T-cell (primary cell): Measurements from ENCODE around the gene CNIH4. TPM values are rescaled to one million over a fixed set of nuclear protein-coding genes. Genes with fewer than 3 reads are reported as not detected.

ENCODE experiments used
- ATAC-seq, 4 experiments: fragments of 200-7000 bp in 3 of 4; fragments of 150-1000 bp in 1 of 4; cut with Tn5 transposase; replicated peaks in 1 of 4; 1 replicate in 3 of 4; 2 replicates in 1 of 4; pipeline ENCODE4 v1.10.0; 2021; ENCODE audit warnings: moderate library complexity in 3 of 4, mild to moderate bottlenecking in 2 of 4, moderate number of reproducible peaks in 1 of 4
- CTCF ChIA-PET, 2 donors: fragments of 300-600 bp; sonication (Branson Sonifier 250); formaldehyde crosslinking; loops; one replicate each; lab custom pipeline; 2022; ENCODE audit warnings: antibody characterized with exemption in 2 of 2; lab: Charles Lee
- POLR2A ChIA-PET, 2 donors: fragments of 300-600 bp; sonication (Branson Sonifier 250); formaldehyde crosslinking; loops; one replicate each; lab custom pipeline; 2022; ENCODE audit warnings: antibody characterized with exemption in 2 of 2; lab: Charles Lee
- DNase-seq, 35 experiments: peaks; one replicate each; pipeline versions ENCODE4 v3.0.0 to v3.0.0-alpha.2; 2013 to 2023
- H3K27ac ChIP-seq: one replicate; pipeline ENCODE4 v1.5.1; 2013; ENCODE audit warnings: low read length
- H3K27me3 ChIP-seq, 2 experiments: replicated peaks in 1 of 2; 1 replicate in 1 of 2; 2 replicates in 1 of 2; pipeline versions ENCODE4 v1.6.1 to v1.7.0; 2013; ENCODE audit warnings: low read length in 1 of 2, mixed read lengths in 1 of 2; ENCODE audit not compliant: control insufficient read depth in 2 of 2, insufficient read depth in 2 of 2; ENCODE audit errors: extremely low read depth in 1 of 2
- H3K36me3 ChIP-seq, 2 donors: 1 replicate in 1 of 2; 2 replicates in 1 of 2; pipeline versions ENCODE4 v1.6.1 to v1.7.0; 2013; ENCODE audit warnings: low read length in 1 of 2; ENCODE audit not compliant: control insufficient read depth in 2 of 2, insufficient read depth in 1 of 2; ENCODE audit errors: extremely low read depth in 1 of 2
- H3K4me1 ChIP-seq, 2 experiments: 1 replicate in 1 of 2; 2 replicates in 1 of 2; pipeline versions ENCODE4 v1.6.1 to v1.7.0; 2013; ENCODE audit warnings: low read length in 2 of 2, mixed read lengths in 1 of 2; ENCODE audit not compliant: insufficient read depth in 2 of 2, control insufficient read depth in 1 of 2; ENCODE audit errors: extremely low read depth in 1 of 2
- H3K4me3 ChIP-seq, 2 donors: 1 replicate in 1 of 2; 2 replicates in 1 of 2; pipeline versions ENCODE4 v1.5.1 to v1.7.0; 2013; ENCODE audit warnings: mild to moderate bottlenecking in 2 of 2, low read length in 1 of 2, moderate library complexity in 1 of 2; ENCODE audit not compliant: control insufficient read depth in 1 of 2; ENCODE audit errors: extremely low read depth in 1 of 2
- H3K9me3 ChIP-seq: 2 replicates; pipeline ENCODE4 v1.7.0; 2013
- H3K27ac Mint-ChIP-seq, 2 donors: one replicate each; pipeline ENCODE4 v1.8.0; 2020 to 2021; ENCODE audit warnings: mild to moderate bottlenecking in 2 of 2, mixed read lengths in 2 of 2
- H3K27me3 Mint-ChIP-seq, 2 donors: one replicate each; pipeline ENCODE4 v1.8.0; 2021 to 2022; ENCODE audit warnings: mixed read lengths in 2 of 2
- H3K36me3 Mint-ChIP-seq: one replicate; pipeline ENCODE4 v1.8.0; 2021; ENCODE audit warnings: mixed read lengths
- H3K4me1 Mint-ChIP-seq, 3 donors: one replicate each; pipeline ENCODE4 v1.8.0; 2020 to 2022; ENCODE audit warnings: mixed read lengths in 3 of 3, mild to moderate bottlenecking in 1 of 3
- H3K4me3 Mint-ChIP-seq, 3 donors: one replicate each; pipeline ENCODE4 v1.8.0; 2020 to 2022; ENCODE audit warnings: mild to moderate bottlenecking in 3 of 3, mixed read lengths in 3 of 3, moderate library complexity in 3 of 3
- H3K9me3 Mint-ChIP-seq, 3 donors: one replicate each; pipeline ENCODE4 v1.8.0; 2020 to 2022; ENCODE audit warnings: mixed read lengths in 3 of 3
- WGBS: methylation state at CpG from one replicate; pipeline ENCODE4 v1.1.5; 2013; ENCODE audit warnings: missing lambda C conversion rate; ENCODE audit not compliant: insufficient coverage; 5-methylcytosine and 5-hydroxymethylcytosine counted together
- total RNA-seq, 35 experiments: library from RNA in 6 of 35; stranded (reverse) in 6 of 35; fragments of 120-200 nt in 1 of 35; gene quantifications; one replicate each; pipeline versions ENCODE4 v1.2.1 to v1.2.4 and lab custom pipeline; 2013 to 2026

Gene CNIH4
- total RNA-seq, 5 donors from 2014 or later (not counting 1 experiment from before 2014, with no cell fraction given): 25.9 to 40.9 (median 38.8) TPM

DNA sequence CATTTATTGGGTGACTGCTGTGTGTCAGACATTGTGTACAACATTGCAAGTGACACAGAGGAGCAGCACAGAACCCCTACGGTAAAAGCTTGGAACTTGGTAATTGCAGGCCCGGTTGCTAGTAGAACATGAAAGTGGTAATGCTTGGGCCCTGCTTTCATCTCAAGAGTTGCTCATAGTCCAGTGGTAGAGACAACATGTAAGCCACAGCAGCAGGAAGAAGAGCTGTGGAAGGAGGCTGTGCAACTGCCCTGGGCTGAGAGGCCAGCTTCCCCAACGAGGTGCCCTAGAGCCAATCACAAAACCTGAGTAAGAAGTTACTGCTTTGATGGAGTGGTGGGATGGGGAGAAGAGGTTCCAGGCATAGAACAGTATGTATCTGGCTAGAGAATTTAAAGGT, 18.4 kb downstream of the CNIH4 start:
- CTCF ChIA-PET: no interaction called here
- Histone ChIP-seq H3K27me3 (no peaks in the 10 kb centered on the region), H3K9me3 (no peaks in the 10 kb centered on the region), H3K4me3 (peak overlapping the region in 1 of 2 donors; percentile 23), H3K36me3 (peaks cover 0 to 59% of the 10 kb centered on the region in 2 donors), H3K27ac (peak overlapping the region; percentile 62), H3K4me1 (peaks cover 54 to 59% of the 10 kb centered on the region in 2 experiments)
- peaks cover 74 to 78% (median 76%) of the 10 kb centered on the region in 3 donors for H3K4me1 Mint-ChIP-seq
- POLR2A ChIA-PET: interaction anchor here (0.6 to 0.9 kb wide), 3 partner anchors 11 to 378 kb away, joined by 3 read pairs; no protein-coding TSS in a partner anchor
- H3K9me3 Mint-ChIP-seq: no peaks in the 10 kb centered on the region
- 30% methylated on average over 3 of the region's 3 CpGs for WGBS
- peak overlapping the region in 2 of 3 donors; percentile 6 to 37 for H3K4me3 Mint-ChIP-seq
- H3K27ac Mint-ChIP-seq: peak overlapping the region; percentile 83 to 91
- H3K36me3 Mint-ChIP-seq: peaks cover 62% of the 10 kb centered on the region
- DNase-seq (no peak), ATAC-seq (peak in 1 of 4 experiments; percentile 17)
- H3K27me3 Mint-ChIP-seq: no peaks in the 10 kb centered on the region

DNA sequence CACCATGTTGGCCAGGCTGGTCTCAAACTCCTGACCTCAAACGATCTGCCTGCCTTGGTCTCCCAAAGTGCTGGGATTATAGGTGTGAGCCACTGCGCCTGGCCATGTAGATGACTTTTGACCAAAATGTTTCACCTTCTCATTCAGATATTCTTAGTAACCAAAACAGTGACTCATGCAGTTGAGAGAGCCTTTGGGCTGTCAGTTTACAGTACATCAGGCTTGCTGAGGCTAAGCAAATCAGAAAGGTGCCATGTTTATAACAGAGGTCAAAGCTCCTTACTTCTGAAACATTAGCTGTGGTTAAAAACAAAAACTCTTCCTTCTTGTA, 21.0 kb downstream of the CNIH4 start:
- Histone ChIP-seq H3K4me3 (no peak overlapping the region), H3K4me1 (peaks cover 75 to 81% of the 10 kb centered on the region in 2 experiments), H3K27me3 (no peaks in the 10 kb centered on the region), H3K36me3 (peaks cover 0 to 36% of the 10 kb centered on the region in 2 donors), H3K27ac (peak overlapping the region; percentile 62), H3K9me3 (no peaks in the 10 kb centered on the region)
- H3K4me3 Mint-ChIP-seq: peak overlapping the region in 2 of 3 donors; percentile 41 to 60
- DNase-seq (peak in 3 of 35 experiments; percentile 8 to 36 (median 11)), ATAC-seq (peak; percentile 18 to 64 (median 50))
- H3K36me3 Mint-ChIP-seq: peaks cover 44% of the 10 kb centered on the region
- no CpG with 5 or more reads among the region's 2 CpGs for WGBS
- H3K4me1 Mint-ChIP-seq: peaks cover 92 to 96% (median 92%) of the 10 kb centered on the region in 3 donors
- CTCF ChIA-PET: interaction anchor here in 1 of 2 donors (0.7 to 1.5 kb wide), 3 partner anchors 10 to 53 kb away, joined by 3 read pairs; no protein-coding TSS in a partner anchor
- no peaks in the 10 kb centered on the region for H3K27me3 Mint-ChIP-seq
- H3K27ac Mint-ChIP-seq: peak overlapping the region; percentile 88 to 91
- POLR2A ChIA-PET: interaction anchor here in 1 of 2 donors (0.6 kb wide), 1 partner anchor 11 kb away, joined by 3 read pairs; no protein-coding TSS in a partner anchor
- H3K9me3 Mint-ChIP-seq: no peaks in the 10 kb centered on the region

DNA sequence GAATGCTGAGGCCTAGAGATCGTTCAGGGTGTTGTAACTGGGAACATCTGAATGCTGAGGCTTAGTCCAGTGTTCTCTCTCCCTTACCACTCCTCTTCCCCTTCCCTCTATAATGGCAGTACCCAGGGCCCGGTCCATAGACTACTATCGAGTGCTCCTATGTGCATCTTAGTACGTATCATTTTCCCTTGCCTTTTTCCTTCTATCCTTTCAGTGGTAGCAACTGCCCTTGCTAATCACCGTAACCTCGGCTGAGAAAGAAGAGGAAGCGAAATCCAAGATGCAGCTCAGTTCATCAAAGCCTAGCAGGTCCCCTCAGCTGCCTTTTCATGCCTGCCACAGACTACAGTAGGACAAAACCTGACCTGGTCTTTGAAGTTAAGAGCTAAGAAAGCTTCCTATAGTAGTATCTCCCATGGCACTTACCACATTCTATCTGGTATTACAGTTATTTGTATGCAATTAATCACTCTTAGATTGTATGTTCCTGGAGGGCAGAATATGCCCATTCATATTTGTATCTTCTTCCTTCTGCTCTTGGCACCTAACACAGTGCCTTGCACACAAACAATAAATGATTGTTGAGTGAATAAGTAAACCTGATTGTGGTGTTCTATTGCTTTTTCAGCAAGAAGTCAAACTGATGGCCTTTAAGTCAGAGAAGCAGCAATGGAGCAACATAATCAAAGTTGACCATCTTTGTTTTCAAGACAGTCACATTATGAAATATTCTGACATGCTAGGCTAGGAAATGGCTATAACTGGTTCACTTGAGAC, 22.4 kb downstream of the CNIH4 start:
- ATAC-seq (no peak), DNase-seq (no peak)
- Mint-ChIP-seq H3K4me3 (peak overlapping the region; percentile 14 to 78 (median 55)), H3K36me3 (peaks cover 39% of the 10 kb centered on the region), H3K27me3 (no peaks in the 10 kb centered on the region), H3K27ac (peak overlapping the region; percentile 84 to 91), H3K9me3 (no peaks in the 10 kb centered on the region), H3K4me1 (peaks cover 90 to 93% (median 91%) of the 10 kb centered on the region in 3 donors)
- WGBS: 87% methylated on average over 5 of the region's 7 CpGs
- POLR2A ChIA-PET: interaction anchor here in 1 of 2 donors (2.0 kb wide), 1 partner anchor 10 kb away, joined by 4 read pairs; no protein-coding TSS in a partner anchor
- peaks cover 0 to 27% of the 10 kb centered on the region in 2 donors for H3K36me3 ChIP-seq
- CTCF ChIA-PET: interaction anchor here (0.5 kb wide), 2 partner anchors 30 to 75 kb away, joined by 3 to 4 read pairs; no protein-coding TSS in a partner anchor
- H3K4me3 ChIP-seq: no peak overlapping the region
- peaks cover 76 to 85% of the 10 kb centered on the region in 2 experiments for H3K4me1 ChIP-seq
- no peaks in the 10 kb centered on the region for H3K27me3 ChIP-seq
- peak overlapping the region; percentile 69 for H3K27ac ChIP-seq
- no peaks in the 10 kb centered on the region for H3K9me3 ChIP-seq

DNA sequence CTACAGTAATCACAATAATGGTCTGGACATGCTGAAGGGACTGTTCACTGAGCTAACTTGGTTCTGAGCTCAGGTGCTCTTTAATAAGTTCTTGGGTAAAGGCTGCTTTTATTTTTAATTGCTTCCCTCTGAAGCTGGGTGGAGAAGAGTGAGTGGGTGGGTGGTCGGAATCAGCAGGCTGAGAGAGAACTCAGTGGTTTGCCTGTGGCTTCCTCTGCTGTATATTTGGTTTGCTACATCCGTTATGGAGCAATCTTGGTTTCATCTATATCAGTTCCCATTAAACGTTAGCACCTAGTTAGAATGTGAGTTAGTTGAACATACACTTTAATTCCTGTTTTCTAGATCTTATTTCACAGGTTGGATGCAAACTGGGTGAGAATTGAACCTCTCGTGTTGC, 23.3 kb downstream of the CNIH4 start:
- H3K27ac ChIP-seq: peak overlapping the region; percentile 69
- H3K36me3 ChIP-seq: peaks cover 0 to 21% of the 10 kb centered on the region in 2 donors
- H3K9me3 ChIP-seq: no peaks in the 10 kb centered on the region
- peaks cover 81 to 86% (median 83%) of the 10 kb centered on the region in 3 donors for H3K4me1 Mint-ChIP-seq
- no peaks in the 10 kb centered on the region for H3K27me3 Mint-ChIP-seq
- H3K4me1 ChIP-seq: peaks cover 69 to 77% of the 10 kb centered on the region in 2 experiments
- H3K4me3 ChIP-seq: peak overlapping the region in 1 of 2 donors; percentile 44
- ChIA-PET CTCF (interaction anchor here in 1 of 2 donors (0.5 kb wide), 1 partner anchor 13 kb away, joined by 3 read pairs; no protein-coding TSS in a partner anchor), POLR2A (interaction anchor here in 1 of 2 donors (0.6 to 2.0 kb wide), 3 partner anchors 9 to 220 kb away, joined by 3 to 6 read pairs (median 4); no protein-coding TSS in a partner anchor)
- no peaks in the 10 kb centered on the region for H3K27me3 ChIP-seq
- DNase-seq (peak in 33 of 35 experiments; percentile 11 to 67 (median 31)), ATAC-seq (peak; percentile 80 to 86 (median 82))
- H3K27ac Mint-ChIP-seq: peak overlapping the region; percentile 84 to 91
- peaks cover 33% of the 10 kb centered on the region for H3K36me3 Mint-ChIP-seq
- peak overlapping the region; percentile 55 to 78 (median 62) for H3K4me3 Mint-ChIP-seq
- no CpG with 5 or more reads among the region's 4 CpGs for WGBS
- no peaks in the 10 kb centered on the region for H3K9me3 Mint-ChIP-seq

DNA sequence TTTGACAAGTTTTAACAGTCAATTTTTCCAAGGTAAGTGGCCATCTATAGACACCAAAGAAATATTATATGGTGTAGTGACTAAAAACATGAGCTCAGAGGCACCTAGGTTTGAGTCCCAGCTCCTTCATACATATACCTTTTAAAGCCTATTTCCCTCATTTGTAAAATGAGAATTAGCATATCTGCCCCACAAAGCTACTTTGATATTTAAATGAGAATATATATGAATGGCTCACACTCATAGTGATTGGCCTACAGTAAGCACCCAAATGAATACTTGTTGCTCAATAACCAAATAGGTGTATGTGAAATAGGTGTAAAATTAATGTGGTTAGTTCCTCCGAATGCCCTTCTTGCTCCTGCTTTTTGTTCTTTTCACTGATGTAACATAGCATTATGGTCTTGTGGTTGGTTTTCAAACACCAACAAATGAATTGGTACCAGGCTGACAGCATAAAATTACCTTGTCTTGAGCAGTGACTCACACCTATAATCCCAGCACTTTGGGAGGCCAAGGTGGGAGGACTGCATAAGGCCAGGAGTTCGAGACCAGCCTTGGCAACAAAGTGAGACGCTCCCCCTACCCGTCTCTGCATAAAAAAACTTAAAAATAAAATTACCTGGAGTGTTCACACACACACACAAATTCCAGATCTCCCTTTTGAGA, 25.3 kb downstream of the CNIH4 start:
- H3K27ac ChIP-seq: peak overlapping the region; percentile 33
- no peaks in the 10 kb centered on the region for H3K9me3 ChIP-seq
- POLR2A ChIA-PET: no interaction called here
- Mint-ChIP-seq H3K4me3 (peak overlapping the region in 1 of 3 donors; percentile 78), H3K36me3 (peaks cover 31% of the 10 kb centered on the region), H3K27ac (peak overlapping the region; percentile 84 to 87), H3K27me3 (no peaks in the 10 kb centered on the region), H3K9me3 (no peaks in the 10 kb centered on the region), H3K4me1 (peaks cover 76 to 83% (median 80%) of the 10 kb centered on the region in 3 donors)
- no peaks in the 10 kb centered on the region for H3K27me3 ChIP-seq
- CTCF ChIA-PET: interaction anchor here in 1 of 2 donors (1.0 kb wide), 1 partner anchor 23 kb away, joined by 3 read pairs; no protein-coding TSS in a partner anchor
- WGBS: 86% methylated on average over 1 of the region's 4 CpGs
- H3K36me3 ChIP-seq: peaks cover 0 to 6% of the 10 kb centered on the region in 2 donors
- no peak overlapping the region for H3K4me3 ChIP-seq
- H3K4me1 ChIP-seq: peaks cover 51 to 69% of the 10 kb centered on the region in 2 experiments
- no peak for ATAC-seq
- DNase-seq: no peak
